Heart left ventricle (tissue), 13 donors: ENCODE results near the gene MOB1A.

ENCODE experiments used
- POLR2A ChIP-seq, 2 donors: fragments of 450-650 bp; IDR thresholded peaks; one replicate each; pipeline ENCODE4 v1.6.1; 2017; ENCODE audit warnings: antibody characterized with exemption in 2 of 2, mild to moderate bottlenecking in 2 of 2, moderate library complexity in 2 of 2
- TF ChIP-seq, protein P1 (sequence below), 12 donors: fragments of 200-600 bp; sonication (generic) in 4 of 12; IDR thresholded peaks; one replicate each; pipeline versions ENCODE4 v1.5.0 to v1.8.0; 2018 to 2022; ENCODE audit warnings: antibody characterized with exemption in 12 of 12, mild to moderate bottlenecking in 5 of 12
- donor health status: ischemic (EF 13 %, LVEDD 7.1; RV severe dilation, severe dysfunction).
- donor health status: DM: no; HTN: yes; CAD: no.
- donor health status: DM: no; HTN: no; CAD: no.
- donor health status: ischemic (EF 25% LVEDD 6.9; RV normal size, moderate dysfunction).
- donor health status: ischemic (EF 25% LVEDD 5.7; RV mildly dilated, moderate dysfunction).
- donor health status: ischemic (EF 35%, LVEDD 5.7; RV mildly dilated, moderate dysfunction).
- donor health status: nonischemic (EF 11% LVEDD 7.7; RV severe dilation, severe dysfunction).
- donor health status: DM: yes; HTN: yes; CAD: no.
- donor health status: PGD.
- donor health status: ischemic (EF 29% LVEDD 5.4; RV normal size, mild dysfunction).
- donor health status: nonischemic (EF 23%, LVEDD 6.1; RV moderate dilation, normal function).

DNA sequence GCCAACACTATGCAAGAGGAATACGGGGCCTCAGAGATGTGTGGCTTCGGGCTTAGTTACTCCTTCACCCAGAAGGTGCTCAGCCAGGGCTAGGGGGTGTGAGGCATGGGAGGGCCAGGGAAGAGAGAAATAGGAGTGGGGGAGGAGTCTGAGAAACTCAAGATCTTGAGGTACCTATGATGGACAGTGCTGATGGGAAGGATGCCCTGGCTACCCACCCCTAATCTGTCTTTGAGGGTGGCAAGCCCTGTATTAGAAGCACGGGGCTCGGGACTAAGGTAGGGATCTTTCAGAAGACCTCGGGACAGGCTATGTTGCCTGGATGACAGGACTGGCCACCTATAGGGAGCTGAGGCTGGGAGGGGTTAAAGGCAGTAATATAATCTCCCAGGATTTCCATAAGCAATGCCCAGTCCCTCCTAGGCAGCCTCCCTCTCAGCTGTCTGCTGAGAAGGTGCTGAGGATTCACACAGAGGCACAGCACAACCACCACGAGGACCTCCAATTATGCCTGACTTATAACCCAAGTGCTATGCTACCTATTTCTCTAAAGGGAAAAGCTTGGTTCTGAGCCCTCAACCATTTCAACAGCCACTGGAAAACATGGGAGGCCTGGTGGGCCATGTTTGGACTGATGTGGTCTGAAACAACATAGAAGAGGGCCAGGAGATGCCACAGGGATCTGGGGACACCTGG lies 43.1 kb upstream of the MOB1A start:
- TF ChIP-seq, protein P1, sequence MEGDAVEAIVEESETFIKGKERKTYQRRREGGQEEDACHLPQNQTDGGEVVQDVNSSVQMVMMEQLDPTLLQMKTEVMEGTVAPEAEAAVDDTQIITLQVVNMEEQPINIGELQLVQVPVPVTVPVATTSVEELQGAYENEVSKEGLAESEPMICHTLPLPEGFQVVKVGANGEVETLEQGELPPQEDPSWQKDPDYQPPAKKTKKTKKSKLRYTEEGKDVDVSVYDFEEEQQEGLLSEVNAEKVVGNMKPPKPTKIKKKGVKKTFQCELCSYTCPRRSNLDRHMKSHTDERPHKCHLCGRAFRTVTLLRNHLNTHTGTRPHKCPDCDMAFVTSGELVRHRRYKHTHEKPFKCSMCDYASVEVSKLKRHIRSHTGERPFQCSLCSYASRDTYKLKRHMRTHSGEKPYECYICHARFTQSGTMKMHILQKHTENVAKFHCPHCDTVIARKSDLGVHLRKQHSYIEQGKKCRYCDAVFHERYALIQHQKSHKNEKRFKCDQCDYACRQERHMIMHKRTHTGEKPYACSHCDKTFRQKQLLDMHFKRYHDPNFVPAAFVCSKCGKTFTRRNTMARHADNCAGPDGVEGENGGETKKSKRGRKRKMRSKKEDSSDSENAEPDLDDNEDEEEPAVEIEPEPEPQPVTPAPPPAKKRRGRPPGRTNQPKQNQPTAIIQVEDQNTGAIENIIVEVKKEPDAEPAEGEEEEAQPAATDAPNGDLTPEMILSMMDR (IDR thresholded peaks at IDR 0.05) = no peak
- TF ChIP-seq POLR2A (IDR thresholded peaks at IDR 0.05) = no peak
